Adipose tissue (tissue), 3 donors: Measurements from ENCODE around the gene NFATC2IP. TPM values are rescaled to one million over a fixed set of nuclear protein-coding genes. Genes with fewer than 3 reads are reported as not detected.
"Not testable (repeated sequence)": the region's sequence is repeated elsewhere in the genome, so short reads cannot be mapped to it uniquely, and the experiment has no call there.

ENCODE experiments used
- H3K27ac ChIP-seq: one replicate; pipeline ENCODE4 v1.5.1; 2013; ENCODE audit warnings: low read depth, low read length
- WGBS, 3 donors: extraction: QIAGEN DNeasy Blood & Tissue Kit; methylation state at CpG; one replicate each; pipeline ENCODE4 v1.1.7; 2013; 5-methylcytosine and 5-hydroxymethylcytosine counted together
- polyA plus RNA-seq, 3 donors: library from polyadenylated mRNA; stranded (reverse); fragments of 200-250 nt; gene quantifications; one replicate each; pipeline ENCODE4 v1.2.3, GENCODE V29; 2013
- donor health status: healthy with polysubstance abuse.
- donor health status: Bipolar disorder and iron deficiency.
- donor health status: healthy.

The NFATC2IP gene
- polyA plus RNA-seq, 3 donors: 10.8 to 19.2 (median 17.4) TPM

DNA sequence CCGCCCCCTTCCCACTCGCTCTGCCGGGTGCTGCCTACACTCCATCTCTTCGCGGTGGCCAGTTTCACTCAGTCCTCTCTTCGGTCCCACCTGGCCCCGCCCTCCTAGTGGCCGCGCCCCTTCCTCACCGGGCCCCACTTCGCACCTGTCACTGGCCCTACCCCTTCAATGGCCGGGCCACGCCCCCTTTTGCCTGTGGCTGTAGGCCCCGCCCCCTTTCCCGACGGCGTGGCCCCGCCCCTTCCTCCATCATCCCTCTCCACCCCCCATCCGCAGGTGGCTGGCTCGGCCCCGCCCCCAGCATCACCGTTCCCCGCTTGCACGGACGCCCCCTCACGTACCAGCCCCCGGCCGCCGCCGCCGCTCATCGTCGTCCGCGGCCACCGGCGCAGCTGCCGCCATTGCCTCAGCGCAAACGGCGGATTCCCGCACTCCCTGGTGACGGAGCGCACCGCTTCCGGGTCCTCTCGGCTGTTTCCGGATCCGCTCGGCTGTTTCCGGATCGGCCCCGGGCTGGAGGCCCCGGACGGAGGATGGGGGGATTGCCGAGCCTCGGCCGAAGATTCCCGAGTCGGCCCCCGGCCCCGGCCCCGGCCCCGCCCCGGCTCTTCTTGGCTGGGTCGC is 25.9 kb upstream of the NFATC2IP start, which contains the start of gene RABEP2:
TSS of gene RABEP2 (minus strand) at position 477 of the 624 bp plus-strand sequence. CDS start at position 402, 75 bp downstream.
- 0 to 2% (median 1%) methylated on average over 54 to 66 of the region's 66 CpGs for WGBS, 3 donors
- H3K27ac ChIP-seq: peak within 1 kb of the TSS; percentile 80

DNA sequence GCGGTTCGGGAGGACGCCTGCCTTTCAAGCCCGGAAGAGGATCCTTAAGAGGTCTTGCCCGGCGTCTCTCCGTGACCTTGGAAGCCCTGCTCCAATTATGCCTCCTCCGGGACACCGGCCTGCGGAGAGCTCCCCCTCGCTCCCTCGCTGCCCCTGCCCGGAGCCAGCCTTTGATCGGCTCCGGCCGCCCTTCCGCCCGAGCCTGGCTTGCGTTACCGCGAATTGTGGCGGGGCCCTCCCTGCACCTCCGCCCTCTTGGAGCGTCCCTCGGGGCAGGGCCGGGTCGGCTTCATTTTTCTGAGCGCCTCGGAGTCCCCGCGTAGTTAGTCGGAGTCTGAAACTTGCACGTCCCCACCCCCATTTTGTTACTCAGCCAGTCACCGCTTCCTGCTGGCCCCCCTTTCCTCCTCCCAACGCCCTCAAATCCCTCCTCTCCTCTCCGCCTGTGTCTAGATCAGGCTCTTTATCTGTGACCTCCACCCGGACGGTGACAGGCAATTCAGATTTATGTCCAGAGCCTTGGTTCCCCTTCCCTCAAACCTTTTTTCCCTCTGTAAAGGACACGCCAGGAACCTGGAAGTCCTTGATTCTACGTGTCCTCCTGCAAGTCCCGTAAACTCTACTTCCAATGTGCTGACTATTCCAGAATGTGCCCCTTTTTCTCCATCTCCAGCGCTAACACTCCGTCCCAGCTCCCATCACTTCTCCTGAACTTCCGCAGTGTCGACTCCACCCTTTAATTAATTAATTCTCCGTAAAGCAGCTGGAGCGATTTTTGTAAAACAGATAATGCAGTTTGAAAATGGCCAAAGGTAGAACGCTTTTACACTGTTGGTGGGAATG is 25.1 kb upstream of the NFATC2IP start:
- peak overlapping the region; percentile 80 for H3K27ac ChIP-seq
- 0 to 1% (median 1%) methylated on average over 42 to 48 of the region's 48 CpGs for WGBS, 3 donors

DNA sequence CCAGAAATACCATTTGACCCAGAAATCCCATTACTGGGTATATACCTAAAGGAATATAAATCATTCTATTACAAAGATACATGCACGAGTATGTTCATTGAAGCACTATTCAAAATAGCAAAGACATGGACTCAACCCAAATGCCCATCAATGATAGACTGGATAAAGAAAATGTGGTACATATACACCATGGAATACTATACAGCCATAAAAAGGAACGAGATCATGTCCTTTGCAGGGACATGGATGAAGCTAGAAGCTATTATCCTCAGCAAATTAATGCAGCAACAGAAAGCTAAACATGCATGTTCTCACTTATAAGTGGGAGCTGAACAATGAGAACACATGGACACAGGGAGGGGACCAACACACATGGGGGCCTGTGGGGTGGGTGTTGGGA is 24.5 kb upstream of the NFATC2IP start:
- 66 to 67% (median 66%) methylated on average over 2 of the region's 2 CpGs for WGBS, 3 donors
- H3K27ac ChIP-seq: not testable (repeated sequence)

DNA sequence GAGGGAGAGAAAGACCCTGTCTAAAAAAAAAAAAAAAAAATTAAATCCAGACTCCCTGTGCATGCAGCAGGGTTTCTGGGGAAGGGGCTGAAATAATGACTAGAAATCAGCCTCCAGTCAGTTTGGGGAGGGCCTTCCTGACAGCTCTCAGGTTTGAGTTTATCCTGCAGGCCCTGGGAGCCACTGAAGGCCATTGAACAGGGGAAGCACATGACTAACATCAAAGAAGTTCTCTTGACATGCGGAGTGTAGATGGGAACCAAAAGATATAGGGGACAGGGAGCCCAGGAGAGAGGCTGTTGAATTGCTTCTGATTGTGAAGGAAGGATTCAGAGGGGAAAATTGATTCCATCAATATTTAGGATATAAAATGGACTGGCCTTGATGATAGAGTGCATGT is 22.9 kb upstream of the NFATC2IP start:
- 86 to 97% (median 88%) methylated on average over 1 of the region's 1 CpG for WGBS, 3 donors
- H3K27ac ChIP-seq: no peak overlapping the region

DNA sequence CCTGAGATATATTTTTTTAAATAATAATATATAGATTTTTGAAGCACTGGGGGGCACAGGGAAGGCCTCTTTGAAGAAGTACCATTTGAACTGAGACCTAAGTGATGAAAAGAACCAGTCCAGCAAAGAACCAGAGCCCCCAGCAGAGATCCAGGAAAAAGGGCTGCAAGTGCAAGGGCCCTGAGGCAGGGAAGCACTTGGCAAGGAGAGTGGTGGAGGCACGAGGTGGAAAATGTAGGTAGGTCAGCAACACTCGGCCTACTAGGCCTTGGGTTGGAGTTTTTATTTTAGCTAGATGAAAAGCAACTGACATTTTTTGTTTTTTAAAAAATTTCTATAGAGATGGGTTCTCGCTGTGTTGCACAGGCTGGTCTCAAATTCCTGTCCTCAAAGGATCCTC is 20.5 kb upstream of the NFATC2IP start:
- H3K27ac ChIP-seq: no peak overlapping the region
- 91 to 95% (median 94%) methylated on average over 3 of the region's 3 CpGs for WGBS, 3 donors

DNA sequence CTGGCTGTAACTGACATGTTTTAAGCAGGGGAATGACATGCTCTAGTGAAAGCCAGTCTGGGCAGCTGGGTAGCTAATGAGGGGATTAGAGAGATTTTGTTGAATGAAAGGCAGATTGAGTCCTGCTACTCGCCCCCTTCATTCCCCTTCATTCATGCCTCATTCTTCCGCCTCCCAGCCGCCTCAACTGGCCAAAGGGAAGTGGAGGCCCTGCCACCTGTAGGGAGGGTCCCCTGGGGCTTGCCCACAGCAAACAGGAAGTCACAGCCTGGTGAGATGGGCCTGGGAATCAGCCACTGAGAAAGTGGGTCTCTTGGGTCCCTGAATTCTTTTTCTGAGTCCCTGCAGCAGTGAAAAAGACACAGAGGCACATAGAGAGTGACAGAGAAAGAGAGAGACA is 20.1 kb upstream of the NFATC2IP start:
- H3K27ac ChIP-seq: no peak overlapping the region
- 47 to 67% (median 60%) methylated on average over 3 of the region's 3 CpGs for WGBS, 3 donors

DNA sequence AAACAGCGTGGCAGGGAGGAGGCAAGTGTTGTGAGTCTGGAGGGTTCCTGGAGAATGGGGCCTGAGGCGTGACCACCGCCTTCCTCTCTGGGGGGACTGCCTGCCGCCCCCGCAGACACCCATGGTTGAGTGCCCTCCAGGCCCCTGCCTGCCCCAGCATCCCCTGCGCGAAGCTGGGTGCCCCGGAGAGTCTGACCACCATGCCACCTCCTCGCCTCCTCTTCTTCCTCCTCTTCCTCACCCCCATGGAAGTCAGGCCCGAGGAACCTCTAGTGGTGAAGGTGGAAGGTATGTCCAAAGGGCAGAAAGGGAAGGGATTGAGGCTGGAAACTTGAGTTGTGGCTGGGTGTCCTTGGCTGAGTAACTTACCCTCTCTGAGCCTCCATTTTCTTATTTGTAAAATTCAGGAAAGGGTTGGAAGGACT is 18.9 kb upstream of the NFATC2IP start, which contains the start of gene CD19:
TSS of gene CD19 (plus strand) at position 171 of the 425 bp plus-strand sequence. CDS start at position 201, 30 bp downstream.
- no peak within 1 kb of the TSS for H3K27ac ChIP-seq
- 90 to 94% (median 93%) methylated on average over 10 of the region's 10 CpGs for WGBS, 3 donors

DNA sequence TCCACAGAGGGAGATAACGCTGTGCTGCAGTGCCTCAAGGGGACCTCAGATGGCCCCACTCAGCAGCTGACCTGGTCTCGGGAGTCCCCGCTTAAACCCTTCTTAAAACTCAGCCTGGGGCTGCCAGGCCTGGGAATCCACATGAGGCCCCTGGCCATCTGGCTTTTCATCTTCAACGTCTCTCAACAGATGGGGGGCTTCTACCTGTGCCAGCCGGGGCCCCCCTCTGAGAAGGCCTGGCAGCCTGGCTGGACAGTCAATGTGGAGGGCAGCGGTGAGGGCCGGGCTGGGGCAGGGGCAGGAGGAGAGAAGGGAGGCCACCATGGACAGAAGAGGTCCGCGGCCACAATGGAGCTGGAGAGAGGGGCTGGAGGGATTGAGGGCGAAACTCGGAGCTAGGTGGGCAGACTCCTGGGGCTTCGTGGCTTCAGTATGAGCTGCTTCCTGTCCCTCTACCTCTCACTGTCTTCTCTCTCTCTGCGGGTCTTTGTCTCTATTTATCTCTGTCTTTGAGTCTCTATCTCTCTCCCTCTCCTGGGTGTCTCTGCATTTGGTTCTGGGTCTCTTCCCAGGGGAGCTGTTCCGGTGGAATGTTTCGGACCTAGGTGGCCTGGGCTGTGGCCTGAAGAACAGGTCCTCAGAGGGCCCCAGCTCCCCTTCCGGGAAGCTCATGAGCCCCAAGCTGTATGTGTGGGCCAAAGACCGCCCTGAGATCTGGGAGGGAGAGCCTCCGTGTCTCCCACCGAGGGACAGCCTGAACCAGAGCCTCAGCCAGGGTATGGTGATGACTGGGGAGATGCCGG is 18.2 kb upstream of the NFATC2IP start:
- 79 to 89% (median 81%) methylated on average over 16 to 20 of the region's 20 CpGs for WGBS, 3 donors

DNA sequence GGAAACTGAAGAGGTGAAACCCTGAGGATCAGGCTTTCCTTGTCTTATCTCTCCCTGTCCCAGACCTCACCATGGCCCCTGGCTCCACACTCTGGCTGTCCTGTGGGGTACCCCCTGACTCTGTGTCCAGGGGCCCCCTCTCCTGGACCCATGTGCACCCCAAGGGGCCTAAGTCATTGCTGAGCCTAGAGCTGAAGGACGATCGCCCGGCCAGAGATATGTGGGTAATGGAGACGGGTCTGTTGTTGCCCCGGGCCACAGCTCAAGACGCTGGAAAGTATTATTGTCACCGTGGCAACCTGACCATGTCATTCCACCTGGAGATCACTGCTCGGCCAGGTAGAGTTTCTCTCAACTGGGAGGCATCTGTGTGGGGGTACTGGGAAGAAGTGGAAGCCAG is 17.6 kb upstream of the NFATC2IP start:
- WGBS, 3 donors: 67 to 81% (median 80%) methylated on average over 8 of the region's 8 CpGs
- no peak overlapping the region for H3K27ac ChIP-seq

More for the DNA sequence above, 18.2 kb upstream of the NFATC2IP start:
- H3K27ac ChIP-seq: no peak overlapping the region

DNA sequence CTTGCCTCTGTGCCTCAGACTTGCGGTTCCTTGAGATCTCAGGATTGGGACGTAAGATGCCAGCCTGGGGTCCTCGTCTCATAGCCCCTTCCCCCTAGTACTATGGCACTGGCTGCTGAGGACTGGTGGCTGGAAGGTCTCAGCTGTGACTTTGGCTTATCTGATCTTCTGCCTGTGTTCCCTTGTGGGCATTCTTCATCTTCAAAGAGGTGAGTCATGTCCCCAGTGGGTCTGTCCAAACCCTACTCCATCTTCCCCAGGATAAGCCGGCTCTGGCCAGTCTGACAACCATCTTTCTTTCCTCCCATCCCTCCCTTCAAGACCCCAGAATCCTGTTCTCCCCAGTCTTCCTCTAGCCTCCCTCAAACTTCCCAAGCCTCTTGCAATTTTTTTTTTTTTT is 15.4 kb upstream of the NFATC2IP start:
- H3K27ac ChIP-seq: no peak overlapping the region
- 95 to 100% (median 96%) methylated on average over 2 to 4 of the region's 4 CpGs for WGBS, 3 donors

DNA sequence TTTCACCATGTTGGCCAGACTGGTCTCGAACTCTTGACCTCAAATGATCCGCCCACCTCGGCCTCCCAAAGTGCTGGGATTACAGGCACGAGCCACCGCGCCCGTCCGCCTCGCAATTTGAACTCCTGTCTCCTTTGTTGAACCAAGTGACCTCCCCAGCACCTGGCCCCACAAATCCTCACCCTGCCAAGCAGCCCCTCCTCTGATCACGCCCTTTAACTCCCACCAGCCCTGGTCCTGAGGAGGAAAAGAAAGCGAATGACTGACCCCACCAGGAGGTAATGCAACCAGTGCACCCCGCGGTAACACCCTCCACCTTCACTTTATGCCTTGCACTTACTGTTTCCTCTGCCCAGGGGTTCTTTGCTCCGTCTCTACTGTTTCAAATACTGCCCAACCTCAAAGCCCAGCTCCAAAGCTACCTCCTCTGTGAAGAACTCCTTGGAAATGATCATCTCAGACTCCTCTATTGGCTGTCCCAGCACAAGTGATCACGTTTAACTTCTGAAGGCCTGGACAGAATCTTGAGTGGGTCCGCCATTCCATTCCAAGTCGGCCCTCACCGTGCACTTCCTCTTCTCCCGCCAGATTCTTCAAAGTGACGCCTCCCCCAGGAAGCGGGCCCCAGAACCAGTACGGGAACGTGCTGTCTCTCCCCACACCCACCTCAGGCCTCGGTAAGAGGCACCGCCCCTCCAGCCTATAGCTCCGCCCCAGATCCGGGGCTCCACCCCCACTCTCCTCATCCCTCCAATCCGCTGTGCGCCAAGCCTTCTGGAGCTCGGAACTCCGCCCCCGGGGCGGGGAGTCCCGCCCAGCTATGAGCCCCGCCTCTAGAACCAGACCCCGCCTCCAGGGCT is 14.6 kb upstream of the NFATC2IP start:
- WGBS, 3 donors: 25 to 30% (median 30%) methylated on average over 35 to 36 of the region's 36 CpGs
- H3K27ac ChIP-seq: no peak overlapping the region

DNA sequence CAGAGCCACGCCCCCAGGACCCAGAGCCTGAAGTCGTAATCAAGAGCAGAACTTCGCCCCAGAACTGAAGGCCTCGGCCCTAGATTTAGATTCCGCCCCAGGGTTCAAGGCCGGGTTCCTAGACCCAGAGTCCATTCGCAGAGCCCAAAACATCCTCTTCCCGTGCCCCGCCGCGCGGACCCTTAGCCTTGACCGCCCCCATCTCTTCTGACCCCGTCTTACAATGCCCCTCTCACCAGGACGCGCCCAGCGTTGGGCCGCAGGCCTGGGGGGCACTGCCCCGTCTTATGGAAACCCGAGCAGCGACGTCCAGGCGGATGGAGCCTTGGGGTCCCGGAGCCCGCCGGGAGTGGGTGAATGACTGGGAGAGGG is 14.0 kb upstream of the NFATC2IP start:
- 60 to 73% (median 73%) methylated on average over 22 to 26 of the region's 26 CpGs for WGBS, 3 donors
- no peak overlapping the region for H3K27ac ChIP-seq

DNA sequence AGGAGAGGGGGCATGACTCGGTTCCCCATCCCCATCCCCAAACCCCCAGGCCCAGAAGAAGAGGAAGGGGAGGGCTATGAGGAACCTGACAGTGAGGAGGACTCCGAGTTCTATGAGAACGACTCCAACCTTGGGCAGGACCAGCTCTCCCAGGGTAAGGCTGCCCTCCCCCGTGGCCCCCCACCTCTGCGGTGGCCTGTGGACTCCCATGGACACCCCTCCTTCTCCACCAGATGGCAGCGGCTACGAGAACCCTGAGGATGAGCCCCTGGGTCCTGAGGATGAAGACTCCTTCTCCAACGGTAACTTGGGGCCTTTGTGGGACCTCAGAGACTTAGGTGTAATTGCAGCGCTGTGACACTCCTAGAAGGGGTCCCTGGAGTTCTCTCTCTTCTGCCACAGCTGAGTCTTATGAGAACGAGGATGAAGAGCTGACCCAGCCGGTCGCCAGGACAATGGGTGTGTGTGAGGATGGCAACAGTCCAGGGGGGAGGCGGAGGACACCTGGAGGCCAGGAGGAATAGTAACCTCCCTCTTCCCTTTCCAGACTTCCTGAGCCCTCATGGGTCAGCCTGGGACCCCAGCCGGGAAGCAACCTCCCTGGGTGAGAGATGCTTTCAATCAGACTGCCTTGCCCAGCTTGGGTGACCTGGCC is 13.4 kb upstream of the NFATC2IP start:
- H3K27ac ChIP-seq: no peak overlapping the region
- WGBS, 3 donors: 74 to 81% (median 80%) methylated on average over 13 to 14 of the region's 14 CpGs

DNA sequence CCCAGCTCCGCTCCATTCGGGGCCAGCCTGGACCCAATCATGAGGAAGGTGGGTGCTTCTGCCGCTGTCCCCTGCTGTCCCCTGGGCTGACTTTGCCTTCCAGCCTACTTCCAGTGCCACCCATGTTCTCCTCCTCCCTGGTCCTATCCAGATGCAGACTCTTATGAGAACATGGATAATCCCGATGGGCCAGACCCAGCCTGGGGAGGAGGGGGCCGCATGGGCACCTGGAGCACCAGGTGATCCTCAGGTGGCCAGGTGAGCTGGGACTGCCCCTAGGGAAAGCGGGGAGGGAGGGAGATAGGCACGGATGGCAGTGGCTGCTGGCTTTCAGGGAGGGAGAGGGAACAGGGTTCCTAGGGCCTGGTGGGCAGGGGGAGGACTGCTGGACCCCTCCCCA is 12.0 kb upstream of the NFATC2IP start:
- WGBS, 3 donors: 70 to 90% (median 73%) methylated on average over 7 of the region's 7 CpGs
- no peak overlapping the region for H3K27ac ChIP-seq

DNA sequence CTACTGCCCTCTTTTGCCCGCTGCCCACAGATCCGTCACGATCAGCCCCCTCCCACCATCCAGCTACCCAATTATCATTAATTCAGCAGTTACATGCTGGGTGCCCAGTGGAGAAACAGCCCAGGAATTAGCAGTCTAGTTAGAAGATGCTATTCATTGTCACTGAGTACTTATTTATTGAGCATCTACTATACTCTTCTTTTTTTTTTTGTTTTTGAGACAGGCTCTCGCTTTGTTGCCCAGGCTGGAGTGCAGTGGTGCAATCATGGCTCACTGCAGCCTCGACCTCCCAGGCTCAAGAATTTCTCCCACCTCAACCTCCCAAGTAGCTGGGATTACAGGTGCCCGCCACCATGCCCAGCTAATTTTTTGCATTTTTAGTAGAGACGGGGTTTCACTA is 10.9 kb upstream of the NFATC2IP start:
- not testable (repeated sequence) for H3K27ac ChIP-seq
- WGBS, 3 donors: 87 to 93% (median 92%) methylated on average over 7 of the region's 7 CpGs

DNA sequence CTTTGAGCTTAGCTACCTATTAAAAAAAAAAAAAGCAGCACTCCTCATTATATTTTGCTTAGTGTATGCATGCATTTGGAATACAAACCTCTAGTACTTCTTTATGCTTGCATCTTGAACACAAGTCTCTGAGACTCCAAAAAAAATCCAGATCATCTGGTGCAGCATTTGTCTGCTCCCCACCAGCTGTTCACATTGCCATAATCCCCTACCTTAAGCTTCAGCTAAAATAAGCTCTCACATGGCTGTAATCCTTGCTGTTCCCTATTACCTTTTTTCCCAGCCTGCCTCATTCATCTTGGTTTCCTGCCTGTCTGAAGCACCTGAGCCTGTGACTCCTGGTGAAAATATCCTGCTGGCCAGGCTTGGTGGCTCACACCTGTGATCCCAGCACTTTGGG is 7.5 kb upstream of the NFATC2IP start:
- no peak overlapping the region for H3K27ac ChIP-seq

DNA sequence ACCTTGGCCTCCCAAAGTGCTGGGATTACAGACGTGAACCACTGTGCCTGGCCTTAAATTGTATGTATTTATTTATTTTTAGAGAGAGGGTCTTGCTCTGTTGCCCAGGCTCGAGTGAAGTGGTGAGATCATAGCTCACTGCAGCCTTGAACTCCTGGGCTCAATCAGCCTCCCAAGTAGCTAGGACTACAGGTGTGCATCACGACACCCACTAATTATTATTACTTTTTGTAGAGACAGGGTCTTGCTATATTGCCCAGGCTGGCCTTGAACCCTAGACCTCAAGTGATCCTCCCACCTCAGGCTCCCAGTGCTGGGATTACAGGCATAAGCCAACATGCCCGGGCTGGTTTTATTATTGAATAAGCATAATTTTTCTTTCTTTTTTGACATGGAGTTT is 4.1 kb upstream of the NFATC2IP start:
- no peak overlapping the region for H3K27ac ChIP-seq
- 62 to 77% (median 75%) methylated on average over 4 of the region's 4 CpGs for WGBS, 3 donors
